Measurements from ENCODE around the gene ZNF283.
"Not testable (repeated sequence)": the region's sequence is repeated elsewhere in the genome, so short reads cannot be mapped to it uniquely, and the experiment has no call there.

ZNF283 gene

GRCh38 chr19:43802216-43802951 lies 24.7 kb upstream of the ZNF283 start, which contains the start of gene LYPD5:
TSS of gene LYPD5 (minus strand) at chr19:43802447. CDS start at chr19:43802380, 67 bp downstream.
- DNase-seq = no peak

GRCh38 chr19:43804432-43804831 lies 22.7 kb upstream of the ZNF283 start:
- no peak for DNase-seq

- not testable (repeated sequence) for DNase-seq
Observed at GRCh38 chr19:43806401-43806800, 20.7 kb upstream of the ZNF283 start.

GRCh38 chr19:43806848-43807247 lies 20.3 kb upstream of the ZNF283 start:
- no peak for DNase-seq

DNA sequence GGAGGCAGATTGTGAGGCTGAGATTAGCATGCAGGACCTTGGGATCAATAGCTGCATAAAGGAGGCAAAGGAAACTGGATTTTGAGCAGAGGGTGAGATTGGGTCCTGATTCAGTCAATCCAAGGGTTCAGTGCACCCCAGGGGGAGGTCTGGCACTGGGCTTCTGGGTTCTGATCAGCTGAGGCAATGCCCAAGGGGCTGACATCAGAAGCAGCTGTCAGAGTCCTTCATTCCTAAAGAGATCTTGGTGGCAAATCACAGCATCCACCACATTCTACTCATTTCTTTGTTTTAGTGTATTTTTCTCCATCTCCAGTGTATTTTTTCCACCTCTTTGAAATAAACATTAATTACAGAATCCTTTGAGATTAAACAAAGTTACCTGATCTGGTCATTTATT lies 19.5 kb upstream of the ZNF283 start:
- no peak for DNase-seq

DNA sequence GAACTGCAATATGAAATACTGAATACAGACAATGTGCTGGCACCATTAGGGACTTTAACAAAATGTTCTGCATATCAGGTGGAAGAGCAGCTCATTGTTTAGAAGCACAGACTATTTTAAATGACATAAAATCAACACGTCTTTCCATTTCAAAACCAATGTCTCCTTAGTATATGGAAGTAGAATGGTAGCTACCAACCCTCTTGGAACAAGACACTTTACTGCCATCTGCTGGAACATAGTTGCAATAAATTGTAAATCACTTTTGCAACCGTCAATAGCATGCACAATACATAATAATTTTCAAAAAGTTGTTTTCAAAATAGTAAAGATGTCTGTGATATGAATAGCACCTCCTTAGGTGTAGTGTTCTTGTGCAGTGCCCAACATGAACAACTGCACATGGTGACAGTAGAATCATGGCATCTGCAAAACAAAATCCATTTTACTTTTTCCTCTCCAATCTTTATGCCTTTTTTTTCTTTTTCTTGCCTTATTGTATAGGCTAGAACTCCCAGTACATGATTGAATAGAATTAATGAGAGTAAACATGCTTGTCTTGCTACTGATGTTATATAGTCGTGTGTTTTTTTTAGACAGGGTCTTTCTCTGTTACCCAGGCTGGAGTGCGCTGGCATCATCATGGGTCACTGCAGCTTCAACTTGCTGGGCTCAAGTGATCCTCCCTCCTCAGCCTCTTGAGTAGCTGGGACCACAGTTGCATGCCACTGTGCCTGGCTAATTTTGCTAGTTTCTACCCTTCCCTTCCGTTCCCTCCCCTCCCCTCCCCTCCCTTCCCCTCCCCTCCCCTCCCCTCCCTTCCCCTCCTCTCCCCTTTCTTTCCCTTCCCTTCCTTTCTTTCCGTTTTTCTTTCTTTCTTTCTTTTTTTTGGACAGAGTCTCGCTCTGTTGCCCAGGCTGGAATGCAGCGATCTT lies 17.1 kb upstream of the ZNF283 start:
- DNase-seq = no peak

- no peak for DNase-seq
Observed at GRCh38 chr19:43811837-43812236, 15.3 kb upstream of the ZNF283 start.

GRCh38 chr19:43812259-43812658 lies 14.9 kb upstream of the ZNF283 start:
- no peak for DNase-seq

- no peak for DNase-seq
Observed at GRCh38 chr19:43812688-43813087, 14.4 kb upstream of the ZNF283 start.

DNA sequence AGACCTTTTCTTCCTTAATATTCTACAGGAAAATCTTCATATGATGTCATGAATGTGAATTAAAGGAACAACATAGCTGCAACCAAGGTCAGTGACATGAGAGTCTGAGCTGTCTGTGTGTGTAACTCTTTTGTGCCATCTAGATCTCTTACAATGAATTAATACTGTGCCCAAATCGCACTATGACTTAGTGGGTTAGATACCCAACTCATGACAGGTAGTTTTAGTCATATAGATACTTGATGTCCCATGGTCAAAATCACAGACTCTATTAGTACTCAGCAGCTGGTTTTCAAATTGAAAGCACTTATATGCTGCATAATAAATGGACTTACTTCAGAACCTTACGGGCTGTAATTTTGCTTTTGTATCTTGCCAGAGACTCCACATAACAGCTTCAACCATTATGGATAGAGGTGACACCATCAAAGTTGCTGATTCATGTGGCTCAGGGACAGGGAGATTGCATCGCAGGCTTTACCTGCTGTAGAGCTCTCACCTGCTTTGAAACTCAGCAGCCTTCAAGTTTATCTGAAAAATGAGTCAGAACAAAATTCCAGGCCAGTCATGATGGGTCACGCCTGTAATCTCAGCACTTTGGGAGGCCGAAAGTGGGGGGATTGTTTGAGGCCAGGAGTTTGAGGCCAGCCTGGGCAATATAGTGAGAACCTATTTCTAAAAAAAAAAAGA lies 12.3 kb upstream of the ZNF283 start:
- no peak for DNase-seq

DNA sequence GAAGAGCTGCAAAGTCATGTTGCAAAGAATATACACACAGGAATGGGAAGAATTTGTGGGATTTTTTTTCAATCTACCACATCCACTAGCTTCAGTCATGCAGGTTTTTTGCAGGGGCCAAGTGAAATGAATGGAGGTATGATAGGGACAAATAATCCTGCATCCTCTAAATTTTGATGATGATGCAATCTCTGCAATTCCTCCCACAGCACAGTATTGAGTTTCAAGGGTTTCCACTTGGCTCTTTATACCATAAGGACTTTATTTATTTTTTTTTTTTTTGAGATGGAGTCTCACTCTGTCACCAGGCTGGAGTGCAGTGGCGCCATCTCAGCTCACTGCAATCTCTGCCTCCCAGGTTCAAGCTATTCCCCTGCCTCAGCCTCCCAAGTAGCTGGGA lies 9.7 kb upstream of the ZNF283 start:
- DNase-seq = not testable (repeated sequence)

DNA sequence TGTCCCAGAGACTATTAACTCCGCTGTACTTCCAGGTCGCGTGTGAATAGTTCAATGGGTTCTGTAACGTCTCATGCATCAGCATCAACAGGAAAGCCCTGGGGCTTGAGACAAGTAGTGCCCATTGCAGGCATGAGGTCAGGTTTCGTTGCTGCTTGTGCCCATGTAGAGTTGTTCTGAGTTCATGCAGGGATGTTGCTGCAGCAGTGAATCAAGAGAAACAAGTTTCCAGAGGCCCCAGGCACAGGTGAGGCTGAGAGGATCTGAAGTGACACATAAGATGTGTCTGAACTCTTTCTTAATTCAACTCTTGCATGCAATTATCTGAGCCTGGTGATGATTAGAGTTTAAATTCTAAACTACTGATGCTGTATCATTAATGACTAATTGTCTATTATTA lies 8.6 kb upstream of the ZNF283 start:
- no peak for DNase-seq

GRCh38 chr19:43820098-43820883 lies 6.8 kb upstream of the ZNF283 start:
- DNase-seq = peak; percentile 61

GRCh38 chr19:43820884-43821215 lies 6.3 kb upstream of the ZNF283 start:
- no peak for DNase-seq

DNA sequence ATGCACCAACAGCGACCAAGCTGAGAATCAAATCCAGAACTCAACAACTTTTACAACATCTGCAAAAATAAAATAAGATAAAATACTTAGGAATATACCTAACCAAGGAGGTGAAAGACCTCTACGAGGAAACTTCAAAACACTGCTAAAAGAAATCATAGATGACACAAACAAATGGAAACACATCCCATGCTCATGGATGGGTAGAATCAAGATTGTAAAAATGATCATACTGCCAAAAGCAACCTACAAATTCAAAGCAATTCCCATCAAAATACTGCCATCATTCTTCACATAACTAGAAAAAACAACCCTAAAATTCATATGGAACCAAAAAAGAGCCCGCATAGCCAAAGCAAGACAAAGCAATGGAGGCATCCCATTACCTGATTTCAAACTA lies 3.3 kb upstream of the ZNF283 start:
- DNase-seq = not testable (repeated sequence)

DNA sequence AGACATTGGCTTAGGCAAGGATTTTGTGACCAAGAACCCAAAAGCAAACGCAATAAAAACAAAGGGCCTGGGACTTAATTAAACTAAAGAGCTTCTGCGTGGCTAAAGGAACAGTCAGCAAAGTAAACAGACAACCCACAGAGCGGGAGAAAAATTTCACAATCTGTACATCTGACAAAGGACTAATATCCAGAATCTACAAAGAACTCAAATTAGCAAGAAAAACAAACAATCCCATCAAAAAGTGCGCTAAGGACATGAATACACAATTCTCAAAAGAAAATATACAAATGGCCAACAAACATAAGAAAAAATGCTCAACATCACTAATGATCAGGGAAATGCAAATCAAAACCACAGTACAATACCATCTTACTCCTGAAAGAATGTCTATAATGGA lies 2.5 kb upstream of the ZNF283 start:
- DNase-seq = not testable (repeated sequence)

DNA sequence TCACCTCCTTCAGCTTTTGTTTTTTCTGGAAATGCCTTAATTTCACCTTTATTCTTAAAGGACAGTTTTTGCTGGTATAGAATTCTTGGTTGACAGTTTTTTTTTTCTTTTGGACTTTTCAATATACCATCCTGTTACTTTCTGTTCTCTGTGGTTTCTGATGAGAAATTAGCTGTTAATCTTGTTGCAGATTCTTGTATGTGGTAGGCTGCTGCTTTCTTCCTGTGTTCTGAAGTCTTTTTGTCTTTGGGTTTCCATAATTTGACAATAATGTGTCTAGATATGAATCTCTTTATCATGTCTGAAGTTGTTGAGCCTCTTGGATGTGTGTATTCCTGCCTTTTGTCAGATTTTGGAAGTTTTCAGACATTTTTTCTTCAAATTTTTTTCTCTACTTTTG lies 12.0 kb downstream of the ZNF283 start:
- DNase-seq = no peak

- no peak for DNase-seq
Observed at GRCh38 chr19:43842007-43842406, 14.9 kb downstream of the ZNF283 start.

DNA sequence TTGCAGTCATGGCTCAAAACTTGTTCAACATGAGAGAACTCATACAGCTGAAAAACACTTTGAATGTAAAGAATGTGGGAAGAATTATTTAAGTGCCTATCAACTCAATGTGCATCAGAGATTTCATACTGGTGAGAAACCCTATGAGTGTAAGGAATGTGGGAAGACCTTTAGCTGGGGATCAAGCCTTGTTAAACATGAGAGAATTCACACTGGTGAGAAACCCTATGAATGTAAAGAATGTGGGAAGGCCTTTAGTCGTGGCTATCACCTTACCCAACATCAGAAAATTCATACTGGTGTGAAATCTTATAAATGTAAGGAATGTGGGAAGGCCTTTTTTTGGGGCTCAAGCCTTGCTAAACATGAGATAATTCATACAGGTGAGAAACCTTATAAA lies 20.1 kb downstream of the ZNF283 start:
- no peak for DNase-seq

- no peak for DNase-seq
Observed at GRCh38 chr19:43847884-43848283, 20.8 kb downstream of the ZNF283 start.

GRCh38 chr19:43848821-43849220 lies 21.7 kb downstream of the ZNF283 start:
- no peak for DNase-seq

- DNase-seq = no peak
Observed at GRCh38 chr19:43858174-43858573, 31.1 kb downstream of the ZNF283 start.

GRCh38 chr19:43866923-43867322 lies 39.8 kb downstream of the ZNF283 start:
- DNase-seq = not testable (repeated sequence)
